Keratinocyte (primary cell): ENCODE data around the gene CIPC.

Source experiments
- CTCF ChIP-seq, 3 experiments: IDR thresholded peaks in 1 of 3; conservative IDR thresholded peaks in 1 of 3; optimal IDR thresholded peaks in 1 of 3; 2 replicates in 2 of 3; 3 replicates in 1 of 3; pipeline versions ENCODE3 to v1.5.1; 2011; ENCODE audit warnings: low read length in 3 of 3, mild to moderate bottlenecking in 3 of 3, moderate library complexity in 2 of 3, control low read depth in 1 of 3, inconsistent platforms in 1 of 3; ENCODE audit not compliant: insufficient read depth in 2 of 3; ENCODE audit errors: extremely low read depth in 1 of 3
- EZH2 ChIP-seq: IDR thresholded peaks from one replicate; pipeline ENCODE4 v1.6.1; 2012; ENCODE audit warnings: inconsistent platforms, mild to moderate bottlenecking, low read length, moderate library complexity

DNA sequence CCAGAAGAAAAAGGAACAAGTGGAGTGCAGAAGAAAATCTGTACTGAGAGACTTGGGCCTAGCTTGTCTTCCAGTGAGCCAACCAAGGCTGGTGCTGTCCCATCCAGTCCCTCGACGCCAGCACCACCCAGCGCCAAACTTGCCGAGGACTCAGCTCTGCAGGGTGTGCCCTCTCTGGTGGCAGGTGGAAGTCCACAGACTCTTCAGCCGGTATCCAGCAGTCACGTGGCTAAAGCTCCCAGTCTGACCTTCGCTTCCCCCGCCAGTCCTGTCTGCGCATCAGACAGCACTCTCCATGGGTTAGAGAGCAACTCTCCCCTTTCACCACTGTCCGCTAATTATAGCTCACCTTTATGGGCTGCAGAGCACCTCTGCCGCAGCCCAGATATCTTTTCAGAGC is 15.6 kb downstream of the CIPC start:
- TF ChIP-seq CTCF (optimal IDR thresholded peaks at IDR 0.05 in 1 of 3, IDR thresholded peaks at IDR 0.05 in 1 of 3, conservative IDR thresholded peaks at IDR 0.05 in 1 of 3; ENCODE audit: extremely low read depth in 1 of 3, insufficient read depth in 2 of 3, low read length in 3 of 3) = no peak
- no peak for TF ChIP-seq EZH2
